ENCODE measurements around the gene TNS1. TPM values are rescaled to one million over a fixed set of nuclear protein-coding genes. Genes with fewer than 3 reads are reported as not detected.

Gene TNS1
- total RNA-seq, 1 experiment from 2014 or later = 0.49 TPM

DNA sequence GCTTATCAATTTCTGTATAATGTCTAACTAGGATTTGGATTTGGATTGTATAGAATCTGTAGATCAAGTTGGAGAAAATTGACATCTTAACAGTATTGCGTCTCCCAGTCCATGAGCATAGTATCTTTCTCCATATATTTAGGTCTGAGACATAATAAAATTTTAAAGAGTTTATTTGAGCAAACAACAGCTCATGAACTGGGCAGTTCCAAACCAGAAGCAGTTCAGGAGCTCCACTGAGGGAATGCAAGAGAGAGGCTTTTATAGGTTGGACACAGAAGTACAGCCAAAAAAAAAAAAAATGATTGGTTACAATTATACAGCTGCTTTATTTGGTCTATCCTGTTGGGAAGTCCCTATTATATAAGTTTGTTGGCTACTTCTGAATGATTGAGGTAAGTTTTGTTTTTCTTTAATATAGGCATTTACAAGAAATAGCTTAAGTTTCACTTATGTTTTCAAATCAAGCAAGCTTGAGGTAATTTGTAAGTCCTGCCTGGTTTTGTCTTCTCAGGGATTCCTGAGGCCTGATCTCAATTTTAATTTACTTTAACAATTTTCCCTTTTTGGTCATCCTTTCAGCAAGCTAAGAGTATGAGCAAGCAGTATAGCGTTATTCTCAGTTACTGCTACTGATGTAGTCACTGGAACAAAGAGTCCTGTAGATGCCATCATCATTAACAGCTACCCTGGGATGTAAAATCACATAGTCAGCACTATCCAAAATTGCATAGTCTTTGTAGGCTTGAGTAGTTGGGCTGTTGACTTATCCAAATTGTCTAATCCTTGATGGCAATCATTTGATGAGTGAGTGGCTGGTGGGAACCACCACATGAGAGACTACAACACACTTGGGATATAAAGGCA is 38.7 kb upstream of the TNS1 start:
- no peak overlapping the region for H3K27ac ChIP-seq (ENCODE audit: low read length)
- POLR2A ChIA-PET = no interaction called here
- H3K36me3 ChIP-seq (ENCODE audit: control insufficient read depth, insufficient read depth, low read length) = no peaks in the 10 kb centered on the region
- peaks cover 16% of the 10 kb centered on the region for H3K27me3 ChIP-seq (ENCODE audit: control insufficient read depth, insufficient read depth, low read length)
- H3K4me1 ChIP-seq (ENCODE audit: control insufficient read depth, insufficient read depth, low read length) = no peaks in the 10 kb centered on the region
- no peak overlapping the region for H3K4me3 ChIP-seq (ENCODE audit: low read depth in 2 of 2, low read length in 2 of 2)
- no peaks in the 10 kb centered on the region for H3K9me3 ChIP-seq (ENCODE audit: control insufficient read depth, insufficient read depth, low read depth, low read length)
- DNase-seq (ENCODE audit: low read depth, low spot score) (no peak), ATAC-seq (no peak)
- no peak for TF ChIP-seq TCF7L2 (IDR thresholded peaks at IDR 0.05; ENCODE audit: low read depth, low read length)
- TF ChIP-seq, protein P1, sequence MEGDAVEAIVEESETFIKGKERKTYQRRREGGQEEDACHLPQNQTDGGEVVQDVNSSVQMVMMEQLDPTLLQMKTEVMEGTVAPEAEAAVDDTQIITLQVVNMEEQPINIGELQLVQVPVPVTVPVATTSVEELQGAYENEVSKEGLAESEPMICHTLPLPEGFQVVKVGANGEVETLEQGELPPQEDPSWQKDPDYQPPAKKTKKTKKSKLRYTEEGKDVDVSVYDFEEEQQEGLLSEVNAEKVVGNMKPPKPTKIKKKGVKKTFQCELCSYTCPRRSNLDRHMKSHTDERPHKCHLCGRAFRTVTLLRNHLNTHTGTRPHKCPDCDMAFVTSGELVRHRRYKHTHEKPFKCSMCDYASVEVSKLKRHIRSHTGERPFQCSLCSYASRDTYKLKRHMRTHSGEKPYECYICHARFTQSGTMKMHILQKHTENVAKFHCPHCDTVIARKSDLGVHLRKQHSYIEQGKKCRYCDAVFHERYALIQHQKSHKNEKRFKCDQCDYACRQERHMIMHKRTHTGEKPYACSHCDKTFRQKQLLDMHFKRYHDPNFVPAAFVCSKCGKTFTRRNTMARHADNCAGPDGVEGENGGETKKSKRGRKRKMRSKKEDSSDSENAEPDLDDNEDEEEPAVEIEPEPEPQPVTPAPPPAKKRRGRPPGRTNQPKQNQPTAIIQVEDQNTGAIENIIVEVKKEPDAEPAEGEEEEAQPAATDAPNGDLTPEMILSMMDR (IDR thresholded peaks at IDR 0.05) = no peak
- CTCF ChIA-PET = no interaction called here
- intact Hi-C loops (cut with micrococcal nuclease; ENCODE audit: unreplicated experiment) = no loop called here
- in situ Hi-C loops (cut with HindIII; ENCODE audit: low pct_unique_long_range_greater_than_20kb, low sequenced_read_pairs) = no loop called here
- no TSS peak for BruUV-seq (replicated peaks)

DNA sequence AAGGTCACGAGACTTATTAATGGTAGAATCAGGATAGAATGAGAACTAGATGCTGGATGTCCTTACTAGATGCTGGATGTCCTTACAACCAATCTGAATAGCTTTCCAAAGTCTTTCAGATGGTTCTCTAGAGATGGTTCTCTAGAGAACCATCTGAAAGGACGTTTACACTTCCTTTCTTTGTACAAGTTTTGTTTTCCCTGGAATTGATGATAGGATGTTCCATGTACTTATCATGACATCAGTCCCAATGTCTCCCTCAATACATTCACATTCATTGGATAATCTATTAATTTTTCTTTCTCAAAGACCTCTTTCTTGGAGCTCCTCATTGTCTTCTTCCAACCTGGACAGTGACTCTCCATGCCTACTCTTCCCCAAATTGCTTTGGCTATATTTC is 38.1 kb upstream of the TNS1 start:
- peaks cover 16% of the 10 kb centered on the region for H3K27me3 ChIP-seq (ENCODE audit: control insufficient read depth, insufficient read depth, low read length)
- in situ Hi-C loops (cut with HindIII; ENCODE audit: low pct_unique_long_range_greater_than_20kb, low sequenced_read_pairs) (no loop called here), intact Hi-C loops (cut with micrococcal nuclease; ENCODE audit: unreplicated experiment) (no loop called here)
- TF ChIP-seq, protein P2, sequence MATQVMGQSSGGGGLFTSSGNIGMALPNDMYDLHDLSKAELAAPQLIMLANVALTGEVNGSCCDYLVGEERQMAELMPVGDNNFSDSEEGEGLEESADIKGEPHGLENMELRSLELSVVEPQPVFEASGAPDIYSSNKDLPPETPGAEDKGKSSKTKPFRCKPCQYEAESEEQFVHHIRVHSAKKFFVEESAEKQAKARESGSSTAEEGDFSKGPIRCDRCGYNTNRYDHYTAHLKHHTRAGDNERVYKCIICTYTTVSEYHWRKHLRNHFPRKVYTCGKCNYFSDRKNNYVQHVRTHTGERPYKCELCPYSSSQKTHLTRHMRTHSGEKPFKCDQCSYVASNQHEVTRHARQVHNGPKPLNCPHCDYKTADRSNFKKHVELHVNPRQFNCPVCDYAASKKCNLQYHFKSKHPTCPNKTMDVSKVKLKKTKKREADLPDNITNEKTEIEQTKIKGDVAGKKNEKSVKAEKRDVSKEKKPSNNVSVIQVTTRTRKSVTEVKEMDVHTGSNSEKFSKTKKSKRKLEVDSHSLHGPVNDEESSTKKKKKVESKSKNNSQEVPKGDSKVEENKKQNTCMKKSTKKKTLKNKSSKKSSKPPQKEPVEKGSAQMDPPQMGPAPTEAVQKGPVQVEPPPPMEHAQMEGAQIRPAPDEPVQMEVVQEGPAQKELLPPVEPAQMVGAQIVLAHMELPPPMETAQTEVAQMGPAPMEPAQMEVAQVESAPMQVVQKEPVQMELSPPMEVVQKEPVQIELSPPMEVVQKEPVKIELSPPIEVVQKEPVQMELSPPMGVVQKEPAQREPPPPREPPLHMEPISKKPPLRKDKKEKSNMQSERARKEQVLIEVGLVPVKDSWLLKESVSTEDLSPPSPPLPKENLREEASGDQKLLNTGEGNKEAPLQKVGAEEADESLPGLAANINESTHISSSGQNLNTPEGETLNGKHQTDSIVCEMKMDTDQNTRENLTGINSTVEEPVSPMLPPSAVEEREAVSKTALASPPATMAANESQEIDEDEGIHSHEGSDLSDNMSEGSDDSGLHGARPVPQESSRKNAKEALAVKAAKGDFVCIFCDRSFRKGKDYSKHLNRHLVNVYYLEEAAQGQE (IDR thresholded peaks at IDR 0.05; ENCODE audit: insufficient read depth in 1 of 2, low read depth in 2 of 2, low read length in 1 of 2) = no peak
- TF ChIP-seq POLR2AphosphoS5 (IDR thresholded peaks at IDR 0.05; ENCODE audit: low read depth, low read length) (no peak), TCF7L2 (IDR thresholded peaks at IDR 0.05; ENCODE audit: low read depth, low read length) (no peak), SIN3A (IDR thresholded peaks at IDR 0.05; ENCODE audit: borderline replicate concordance, insufficient read depth, low read depth, low read length) (no peak)
- TF ChIP-seq, protein P1 (IDR thresholded peaks at IDR 0.05) = no peak
- ATAC-seq (no peak), DNase-seq (ENCODE audit: low read depth, low spot score) (no peak)
- no TSS peak for BruUV-seq (replicated peaks)
- no peaks in the 10 kb centered on the region for H3K36me3 ChIP-seq (ENCODE audit: control insufficient read depth, insufficient read depth, low read length)
- no peak overlapping the region for H3K27ac ChIP-seq (ENCODE audit: low read length)
- ChIA-PET CTCF (no interaction called here), POLR2A (interaction anchor here (0.6 kb wide), 1 partner anchor 10 kb away, joined by 3 read pairs; no protein-coding TSS in a partner anchor)
- H3K9me3 ChIP-seq (ENCODE audit: control insufficient read depth, insufficient read depth, low read depth, low read length) = no peaks in the 10 kb centered on the region
- no peak overlapping the region for H3K4me3 ChIP-seq (ENCODE audit: low read depth in 2 of 2, low read length in 2 of 2)
- H3K4me1 ChIP-seq (ENCODE audit: control insufficient read depth, insufficient read depth, low read length) = no peaks in the 10 kb centered on the region; the same call in 1 of the 2 replicates

Data from Panc1 (cell line).